Naive thymus-derived CD4-positive, alpha-beta T cell (primary cell): ENCODE data around the gene OCA2. TPM values are rescaled to one million over a fixed set of nuclear protein-coding genes. Genes with fewer than 3 reads are reported as not detected.

ENCODE experiments used
- ATAC-seq: fragments of 150-1000 bp; cut with Tn5 transposase; 2 replicates; pipeline ENCODE4 v1.10.0; 2021; ENCODE audit warnings: mild to moderate bottlenecking, moderate library complexity
- CTCF ChIA-PET: fragments of 350-600 bp; sonication (Branson Sonifier 250); formaldehyde crosslinking; loops from one replicate; lab custom pipeline; 2021; ENCODE audit warnings: antibody characterized with exemption; lab: Charles Lee
- POLR2A ChIA-PET: fragments of 350-600 bp; sonication (Branson Sonifier 250); formaldehyde crosslinking; loops from one replicate; lab custom pipeline; 2021; ENCODE audit warnings: antibody characterized with exemption, inconsistent platforms; lab: Charles Lee
- DNase-seq, 9 donors: peaks; one replicate each; pipeline versions ENCODE4 v3.0.0 to v3.0.0-alpha.2; 2020 to 2022; ENCODE audit warnings: mixed read lengths in 1 of 9
- H3K27ac ChIP-seq: one replicate; pipeline ENCODE4 v1.7.0; 2013; ENCODE audit warnings: mild to moderate bottlenecking, low read depth, low read length, moderate library complexity
- H3K27me3 ChIP-seq, 2 donors: one replicate each; pipeline ENCODE4 v1.7.0; 2013; ENCODE audit warnings: low read length in 2 of 2, mild to moderate bottlenecking in 2 of 2, moderate library complexity in 2 of 2; ENCODE audit not compliant: control insufficient read depth in 2 of 2, insufficient read depth in 2 of 2
- H3K36me3 ChIP-seq, 3 experiments: 1 replicate in 2 of 3; 2 replicates in 1 of 3; pipeline ENCODE4 v1.7.0; 2013; ENCODE audit warnings: low read length in 3 of 3, mild to moderate bottlenecking in 3 of 3, moderate library complexity in 1 of 3; ENCODE audit not compliant: insufficient read depth in 3 of 3, control insufficient read depth in 2 of 3
- H3K4me1 ChIP-seq, 2 donors: one replicate each; pipeline ENCODE4 v1.7.0; 2013; ENCODE audit warnings: low read length in 2 of 2, mild to moderate bottlenecking in 2 of 2, moderate library complexity in 1 of 2; ENCODE audit not compliant: control insufficient read depth in 2 of 2, insufficient read depth in 2 of 2
- H3K4me3 ChIP-seq: 2 replicates; pipeline ENCODE4 v1.7.0; 2013; ENCODE audit warnings: mild to moderate bottlenecking, low read length
- H3K9me3 ChIP-seq, 3 experiments: 1 replicate in 2 of 3; 2 replicates in 1 of 3; pipeline ENCODE4 v1.7.0; 2013; ENCODE audit warnings: low read length in 3 of 3; ENCODE audit not compliant: control insufficient read depth in 2 of 3
- H3K27ac Mint-ChIP-seq, 9 donors: one replicate each; pipeline ENCODE4 v1.8.0; 2020 to 2022; ENCODE audit warnings: mixed read lengths in 9 of 9, mild to moderate bottlenecking in 8 of 9, moderate library complexity in 5 of 9, inconsistent platforms in 2 of 9
- H3K27me3 Mint-ChIP-seq, 5 donors: one replicate each; pipeline ENCODE4 v1.8.0; 2021 to 2022; ENCODE audit warnings: mixed read lengths in 5 of 5, mild to moderate bottlenecking in 1 of 5
- H3K36me3 Mint-ChIP-seq, 5 donors: one replicate each; pipeline ENCODE4 v1.8.0; 2020 to 2022; ENCODE audit warnings: mixed read lengths in 5 of 5, mild to moderate bottlenecking in 3 of 5, inconsistent platforms in 1 of 5
- H3K4me1 Mint-ChIP-seq, 7 donors: one replicate each; pipeline ENCODE4 v1.8.0; 2020 to 2022; ENCODE audit warnings: mixed read lengths in 7 of 7, mild to moderate bottlenecking in 3 of 7, inconsistent platforms in 1 of 7
- H3K4me3 Mint-ChIP-seq, 10 donors: one replicate each; pipeline ENCODE4 v1.8.0; 2020 to 2022; ENCODE audit warnings: mild to moderate bottlenecking in 10 of 10, mixed read lengths in 10 of 10, moderate library complexity in 6 of 10, inconsistent platforms in 2 of 10
- H3K9me3 Mint-ChIP-seq, 11 donors: one replicate each; pipeline ENCODE4 v1.8.0; 2020 to 2022; ENCODE audit warnings: mixed read lengths in 11 of 11, mild to moderate bottlenecking in 4 of 11, inconsistent platforms in 1 of 11, moderate library complexity in 1 of 11
- intact Hi-C, 2 donors: fragments of 100-400 bp; cut with micrococcal nuclease; formaldehyde crosslinking; loops; one replicate each; pipeline ENCODE4 v1.15.1; 2023
- polyA plus RNA-seq, 2 donors: library from polyadenylated mRNA; unstranded; fragments of 300-500 nt; fragmentation: Illumina TruSeq; gene quantifications; one replicate each; pipeline ENCODE4 v1.2.3, GENCODE V29; 2021
- total RNA-seq, 6 experiments: library from RNA in 5 of 6; stranded (reverse) in 5 of 6; gene quantifications; 1 replicate in 5 of 6; 2 replicates in 1 of 6; pipeline ENCODE4 v1.2.3 and lab custom pipeline; 2021 to 2026

Gene OCA2
- total and polyA plus RNA-seq, 7 experiments from 2014 or later = not detected

DNA sequence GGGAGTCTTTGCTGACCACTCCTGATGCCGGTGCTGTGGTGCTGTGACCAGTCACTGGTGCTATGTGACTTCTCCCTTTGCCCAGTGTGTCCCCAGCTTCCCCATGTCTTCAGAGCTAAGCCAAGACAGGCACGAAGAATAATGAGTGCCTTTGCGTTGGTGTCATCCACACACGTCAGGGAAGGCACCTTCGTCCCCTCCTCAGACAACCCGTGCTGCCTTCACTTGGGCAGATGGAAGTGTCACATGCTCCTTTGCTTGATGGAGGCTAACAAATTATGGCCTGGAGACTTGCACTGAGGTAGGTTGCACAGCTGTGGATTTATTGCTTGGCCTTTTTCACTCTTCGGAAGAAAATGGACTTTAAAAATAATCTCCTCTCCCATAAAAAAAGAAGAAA is 291.8 kb downstream of the OCA2 start:
- Mint-ChIP-seq H3K4me1 (no peaks in the 10 kb centered on the region), H3K4me3 (no peak overlapping the region), H3K9me3 (peaks cover 0 to 12% (median 3%) of the 10 kb centered on the region in 11 donors), H3K27ac (no peak overlapping the region), H3K36me3 (no peaks in the 10 kb centered on the region), H3K27me3 (peaks cover 0 to 10% (median 0%) of the 10 kb centered on the region in 5 donors)
- ChIA-PET POLR2A (no interaction called here), CTCF (no interaction called here)
- intact Hi-C loops = no loop called here
- no peak for ATAC-seq
- Histone ChIP-seq H3K27ac (no peak overlapping the region), H3K36me3 (no peaks in the 10 kb centered on the region), H3K4me1 (no peaks in the 10 kb centered on the region), H3K9me3 (no peaks in the 10 kb centered on the region), H3K27me3 (no peaks in the 10 kb centered on the region), H3K4me3 (no peak overlapping the region)
- DNase-seq = no peak

DNA sequence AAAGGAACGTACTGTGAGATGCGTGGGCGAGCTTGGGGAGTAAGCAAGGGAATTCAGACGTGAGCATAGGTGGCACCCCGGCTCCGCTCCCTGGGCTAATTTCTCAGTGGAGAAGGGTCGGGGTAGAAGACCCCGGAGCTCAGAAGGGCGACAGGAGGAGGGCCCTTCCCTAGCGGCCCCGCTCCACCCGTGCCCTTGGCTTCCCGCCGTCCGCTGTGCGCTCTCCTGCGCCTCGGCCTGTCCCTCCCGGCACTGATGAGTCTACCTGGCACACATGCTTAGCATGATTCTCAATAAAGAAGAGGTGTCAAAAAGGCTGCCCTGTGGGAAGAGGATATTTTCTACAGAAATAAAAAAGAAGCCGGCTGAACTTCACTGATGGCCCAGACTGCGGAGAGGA is 292.7 kb downstream of the OCA2 start:
- H3K27me3 ChIP-seq = no peaks in the 10 kb centered on the region
- no peaks in the 10 kb centered on the region for H3K9me3 ChIP-seq
- H3K36me3 ChIP-seq = no peaks in the 10 kb centered on the region
- POLR2A ChIA-PET = no interaction called here
- H3K27ac ChIP-seq = no peak overlapping the region
- H3K4me1 ChIP-seq = no peaks in the 10 kb centered on the region
- H3K4me3 ChIP-seq = no peak overlapping the region
- Mint-ChIP-seq H3K4me1 (no peaks in the 10 kb centered on the region), H3K36me3 (no peaks in the 10 kb centered on the region), H3K27me3 (peaks cover 0 to 10% (median 0%) of the 10 kb centered on the region in 5 donors), H3K27ac (no peak overlapping the region), H3K4me3 (no peak overlapping the region), H3K9me3 (peaks cover 0 to 12% (median 3%) of the 10 kb centered on the region in 11 donors)
- DNase-seq (no peak), ATAC-seq (no peak)
- CTCF ChIA-PET = no interaction called here
- intact Hi-C loops = no loop called here

DNA sequence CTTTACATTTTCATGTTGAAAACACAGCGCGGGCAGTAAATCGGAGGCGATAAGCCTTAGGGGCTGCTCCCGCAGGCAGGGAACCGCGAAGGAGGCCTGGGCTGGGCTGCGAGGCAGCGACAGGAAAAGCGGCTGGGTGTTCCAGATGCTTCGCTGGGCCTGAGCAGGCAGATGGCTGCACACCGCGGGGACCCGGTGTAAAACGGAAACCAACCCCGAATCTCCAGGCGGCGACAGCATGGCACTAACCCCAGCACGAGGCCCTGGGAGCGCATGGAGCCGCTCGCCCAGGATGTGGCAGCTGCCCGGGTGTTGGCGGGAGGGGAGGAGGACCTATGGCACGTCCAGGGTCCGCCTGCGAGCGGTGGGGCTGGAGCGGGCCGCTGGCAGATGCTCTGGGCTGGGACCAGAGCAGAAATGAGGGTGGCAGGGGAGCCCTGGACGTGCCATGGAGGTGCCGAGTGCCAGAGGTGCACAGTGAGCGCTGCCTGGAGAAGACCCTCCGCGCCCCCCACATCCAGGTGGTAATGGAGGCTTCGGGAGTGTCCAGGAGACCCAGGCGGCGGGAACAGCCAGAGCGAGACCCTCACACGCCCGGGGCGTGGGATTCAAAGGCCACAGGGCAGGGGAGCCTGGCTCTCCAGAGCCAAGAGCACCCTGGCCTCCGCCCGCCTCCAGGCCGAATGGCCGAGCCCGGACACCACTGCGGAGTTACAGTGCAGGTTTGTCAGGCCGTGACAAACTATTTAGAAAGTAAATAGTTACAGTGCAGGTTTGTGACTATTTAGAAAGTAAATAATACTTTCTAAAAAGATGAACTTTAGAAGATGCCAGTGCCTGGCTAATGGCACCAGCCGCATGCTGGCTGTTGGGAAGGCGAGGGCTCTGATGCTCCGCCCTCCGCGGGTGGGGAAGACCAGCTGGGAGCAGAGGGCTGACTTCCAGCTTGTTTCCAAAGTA is 293.6 kb downstream of the OCA2 start:
- H3K9me3 Mint-ChIP-seq = peaks cover 0 to 14% (median 3%) of the 10 kb centered on the region in 11 donors
- Histone ChIP-seq H3K9me3 (no peaks in the 10 kb centered on the region), H3K36me3 (no peaks in the 10 kb centered on the region), H3K27ac (no peak overlapping the region), H3K4me3 (no peak overlapping the region), H3K27me3 (no peaks in the 10 kb centered on the region), H3K4me1 (no peaks in the 10 kb centered on the region)
- H3K27me3 Mint-ChIP-seq = peaks cover 0 to 10% (median 0%) of the 10 kb centered on the region in 5 donors
- H3K4me1 Mint-ChIP-seq = no peaks in the 10 kb centered on the region
- intact Hi-C loops = no loop called here
- no peaks in the 10 kb centered on the region for H3K36me3 Mint-ChIP-seq
- H3K4me3 Mint-ChIP-seq = no peak overlapping the region
- POLR2A ChIA-PET = no interaction called here
- H3K27ac Mint-ChIP-seq = no peak overlapping the region
- ATAC-seq = peak; percentile 12
- CTCF ChIA-PET = no interaction called here
- no peak for DNase-seq

DNA sequence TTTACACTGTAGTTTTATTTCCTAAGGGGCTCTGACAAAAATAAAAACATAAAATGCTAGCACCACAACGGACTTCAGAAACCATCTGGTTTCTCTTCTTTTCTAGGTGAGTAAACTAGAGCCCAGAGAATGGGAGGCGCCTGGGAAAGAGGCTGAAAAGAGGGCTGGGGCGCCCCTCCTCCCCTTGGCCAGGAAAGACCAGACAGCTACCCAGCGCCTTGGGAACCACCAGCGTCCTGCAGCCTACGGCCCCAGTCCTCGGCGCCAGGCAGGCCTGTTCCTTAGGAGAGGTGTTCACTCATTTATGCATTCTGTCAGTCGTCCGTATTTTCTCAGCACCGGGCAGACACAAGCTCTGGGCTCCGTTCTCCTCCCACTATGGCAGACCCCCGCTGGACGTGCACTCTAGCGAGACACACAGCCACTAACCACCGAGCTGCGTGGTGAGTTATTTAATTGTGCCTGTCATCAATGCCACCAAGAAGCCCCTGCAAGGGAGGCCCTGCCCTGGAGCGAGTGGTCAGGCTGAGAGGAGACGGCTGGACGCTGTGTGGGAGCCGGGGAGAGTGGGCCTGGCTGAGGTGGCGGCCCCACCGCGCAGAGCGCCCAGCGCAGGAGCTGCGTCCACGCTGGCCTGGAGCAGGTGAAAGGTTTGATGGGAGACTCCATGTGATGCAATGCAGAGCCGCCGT is 294.4 kb downstream of the OCA2 start:
- no peak overlapping the region for H3K27ac Mint-ChIP-seq
- intact Hi-C loops = no loop called here
- ChIA-PET POLR2A (no interaction called here), CTCF (no interaction called here)
- no peaks in the 10 kb centered on the region for H3K9me3 ChIP-seq
- DNase-seq (no peak), ATAC-seq (no peak)
- peaks cover 0 to 10% (median 0%) of the 10 kb centered on the region in 5 donors for H3K27me3 Mint-ChIP-seq
- H3K4me1 ChIP-seq = no peaks in the 10 kb centered on the region
- no peaks in the 10 kb centered on the region for H3K4me1 Mint-ChIP-seq
- no peak overlapping the region for H3K4me3 ChIP-seq
- H3K9me3 Mint-ChIP-seq = peaks cover 0 to 14% (median 3%) of the 10 kb centered on the region in 11 donors
- no peaks in the 10 kb centered on the region for H3K27me3 ChIP-seq
- H3K27ac ChIP-seq = no peak overlapping the region
- no peaks in the 10 kb centered on the region for H3K36me3 Mint-ChIP-seq
- H3K36me3 ChIP-seq = no peaks in the 10 kb centered on the region
- H3K4me3 Mint-ChIP-seq = no peak overlapping the region

DNA sequence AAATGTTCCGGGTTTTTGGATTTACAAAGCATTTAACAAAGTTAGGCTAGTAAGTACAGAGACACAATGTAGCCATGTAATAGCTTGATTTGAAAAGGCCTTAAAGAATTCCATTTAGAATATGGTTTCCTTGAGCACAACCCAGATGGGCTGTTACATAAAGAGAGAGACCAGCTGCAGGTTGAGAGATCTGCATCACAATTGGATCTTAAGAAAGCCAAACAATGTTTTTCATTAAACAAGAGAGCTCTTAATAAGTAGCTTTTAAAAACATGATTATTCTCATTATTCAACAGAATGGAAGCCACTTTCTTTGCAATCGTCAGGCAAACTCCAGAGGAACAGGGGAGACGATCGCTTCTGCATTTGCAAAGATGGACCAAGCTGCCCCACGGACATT is 300.3 kb downstream of the OCA2 start:
- Histone ChIP-seq H3K27ac (no peak overlapping the region), H3K36me3 (no peaks in the 10 kb centered on the region), H3K4me1 (no peaks in the 10 kb centered on the region), H3K27me3 (no peaks in the 10 kb centered on the region), H3K9me3 (no peaks in the 10 kb centered on the region), H3K4me3 (no peak overlapping the region)
- no peaks in the 10 kb centered on the region for H3K36me3 Mint-ChIP-seq
- POLR2A ChIA-PET = no interaction called here
- CTCF ChIA-PET = no interaction called here
- H3K4me3 Mint-ChIP-seq = no peak overlapping the region
- DNase-seq (no peak), ATAC-seq (no peak)
- no peaks in the 10 kb centered on the region for H3K4me1 Mint-ChIP-seq
- H3K9me3 Mint-ChIP-seq = peaks cover 0 to 10% (median 2%) of the 10 kb centered on the region in 11 donors
- peaks cover 0 to 22% (median 0%) of the 10 kb centered on the region in 5 donors for H3K27me3 Mint-ChIP-seq
- no peak overlapping the region for H3K27ac Mint-ChIP-seq
- intact Hi-C loops = no loop called here

DNA sequence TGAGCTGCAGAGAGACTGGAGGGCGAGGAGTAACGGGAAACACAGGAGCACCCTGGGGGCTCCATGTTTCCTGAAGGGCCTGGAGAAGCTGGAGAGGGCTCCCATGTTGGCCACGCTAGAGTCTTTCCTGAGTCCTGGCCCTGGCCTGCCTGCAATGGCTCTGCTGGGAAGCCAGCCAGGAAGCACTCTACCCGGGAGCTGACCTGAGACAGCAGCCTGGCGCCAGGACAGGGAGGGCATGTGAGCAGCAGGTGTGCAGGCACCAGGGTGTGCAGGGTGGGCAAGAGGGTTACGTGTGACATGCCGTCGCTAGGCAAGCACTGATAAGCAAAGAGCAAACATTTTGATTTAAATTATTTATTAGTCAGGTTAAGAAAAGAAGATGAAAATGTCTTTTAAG is 301.4 kb downstream of the OCA2 start:
- CTCF ChIA-PET = no interaction called here
- intact Hi-C loops = no loop called here
- POLR2A ChIA-PET = no interaction called here

More for the DNA sequence above, 301.4 kb downstream of the OCA2 start:
- Mint-ChIP-seq H3K4me3 (no peak overlapping the region), H3K27ac (no peak overlapping the region), H3K9me3 (peaks cover 0 to 10% (median 0%) of the 10 kb centered on the region in 11 donors), H3K4me1 (no peaks in the 10 kb centered on the region), H3K27me3 (peaks cover 0 to 23% (median 0%) of the 10 kb centered on the region in 5 donors), H3K36me3 (no peaks in the 10 kb centered on the region)
- DNase-seq (no peak), ATAC-seq (no peak)
- Histone ChIP-seq H3K9me3 (no peaks in the 10 kb centered on the region), H3K4me3 (no peak overlapping the region), H3K4me1 (no peaks in the 10 kb centered on the region), H3K27ac (no peak overlapping the region), H3K27me3 (no peaks in the 10 kb centered on the region), H3K36me3 (no peaks in the 10 kb centered on the region)
